HFFc6 (cell line): ENCODE data around the gene ZBTB21. TPM values are rescaled to one million over a fixed set of nuclear protein-coding genes. Genes with fewer than 3 reads are reported as not detected.

Experiments used
- DNase-seq: peaks from one replicate; pipeline ENCODE4 v3.0.0-alpha.2; 2018
- H3K27ac Mint-ChIP-seq: 2 replicates; pipeline ENCODE4 v1.8.0; 2020; ENCODE audit warnings: mild to moderate bottlenecking, mixed read lengths
- H3K27me3 Mint-ChIP-seq: 2 replicates; pipeline ENCODE4 v1.8.0; 2021; ENCODE audit warnings: mild to moderate bottlenecking, moderate library complexity, mixed read lengths; ENCODE audit not compliant: insufficient read depth
- H3K36me3 Mint-ChIP-seq: 2 replicates; pipeline ENCODE4 v1.8.0; 2021; ENCODE audit warnings: low read depth, mixed read lengths
- H3K4me1 Mint-ChIP-seq: 2 replicates; pipeline ENCODE4 v1.8.0; 2020; ENCODE audit warnings: low read depth, mixed read lengths
- H3K4me3 Mint-ChIP-seq: 2 replicates; pipeline ENCODE4 v1.8.0; 2020; ENCODE audit warnings: mild to moderate bottlenecking, moderate library complexity, mixed read lengths
- H3K9me3 Mint-ChIP-seq: 2 replicates; pipeline ENCODE4 v1.8.0; 2020; ENCODE audit warnings: mild to moderate bottlenecking, mixed read lengths
- CTCF ChIP-seq: fragments of 200-600 bp; sonication (generic); IDR thresholded peaks from 2 replicates; pipeline ENCODE4 v1.5.0; 2021; ENCODE audit warnings: antibody characterized with exemption, mild to moderate bottlenecking
- total RNA-seq, 6 experiments: library from RNA; stranded (reverse); fragmentation: NEBNext Ultra II Directional; extraction: Animal tissue kit (Norgen Biotek cat#: 25700); gene quantifications; 2 replicates in 1 of 6; 3 replicates in 5 of 6; pipeline ENCODE4 v1.2.3, GENCODE V29; 2021

ZBTB21 gene
- total RNA-seq, 6 experiments from 2014 or later, result 16.6 to 19.5 (median 18.9) TPM

GRCh38 chr21:42039470-42039901 lies 29.3 kb upstream of the ZBTB21 start:
- Mint-ChIP-seq H3K9me3 (peaks cover 4% of the 10 kb centered on the region; the same call in 1 of the 2 replicates), H3K27me3 (no peaks in the 10 kb centered on the region; the same call in 1 of the 2 replicates), H3K4me3 (peak overlapping the region; percentile 73; the same call in 1 of the 2 replicates)

GRCh38 chr21:42038826-42039425 lies 28.8 kb upstream of the ZBTB21 start:
- H3K4me3 Mint-ChIP-seq, result peak overlapping the region; percentile 15; the same call in 1 of the 2 replicates
- H3K27me3 Mint-ChIP-seq, result no peaks in the 10 kb centered on the region; the same call in 1 of the 2 replicates
- no peak for TF ChIP-seq CTCF
- peaks cover 4% of the 10 kb centered on the region; the same call in 1 of the 2 replicates for H3K9me3 Mint-ChIP-seq
- peak overlapping the region; percentile 100 for H3K27ac Mint-ChIP-seq
- peaks cover 42% of the 10 kb centered on the region for H3K4me1 Mint-ChIP-seq
- H3K36me3 Mint-ChIP-seq, result peaks cover 12% of the 10 kb centered on the region
- peak; percentile 10 for DNase-seq

More at GRCh38 chr21:42039470-42039901, 29.3 kb upstream of the ZBTB21 start:
- TF ChIP-seq CTCF, result no peak
- peaks cover 12% of the 10 kb centered on the region for H3K36me3 Mint-ChIP-seq
- peak overlapping the region; percentile 100 for H3K27ac Mint-ChIP-seq
- peak; percentile 27 for DNase-seq
- peaks cover 42% of the 10 kb centered on the region for H3K4me1 Mint-ChIP-seq

GRCh38 chr21:42038393-42038792 lies 28.2 kb upstream of the ZBTB21 start:
- no peak overlapping the region for H3K4me3 Mint-ChIP-seq
- no peak for DNase-seq
- no peak for TF ChIP-seq CTCF
- H3K27ac Mint-ChIP-seq, result peak overlapping the region; percentile 100
- peaks cover 12% of the 10 kb centered on the region for H3K36me3 Mint-ChIP-seq
- H3K9me3 Mint-ChIP-seq, result peaks cover 4% of the 10 kb centered on the region; the same call in 1 of the 2 replicates
- no peaks in the 10 kb centered on the region; the same call in 1 of the 2 replicates for H3K27me3 Mint-ChIP-seq
- peaks cover 42% of the 10 kb centered on the region for H3K4me1 Mint-ChIP-seq

GRCh38 chr21:42037943-42038342 lies 27.8 kb upstream of the ZBTB21 start:
- Mint-ChIP-seq H3K36me3 (peaks cover 12% of the 10 kb centered on the region), H3K4me3 (no peak overlapping the region), H3K4me1 (peaks cover 42% of the 10 kb centered on the region), H3K9me3 (peaks cover 4% of the 10 kb centered on the region; the same call in 1 of the 2 replicates), H3K27ac (peak overlapping the region; percentile 100; the same call in 1 of the 2 replicates), H3K27me3 (no peaks in the 10 kb centered on the region; the same call in 1 of the 2 replicates)
- TF ChIP-seq CTCF, result no peak
- DNase-seq, result no peak

GRCh38 chr21:42037516-42037915 lies 27.4 kb upstream of the ZBTB21 start:
- Mint-ChIP-seq H3K27me3 (no peaks in the 10 kb centered on the region; the same call in 1 of the 2 replicates), H3K9me3 (peaks cover 4% of the 10 kb centered on the region; the same call in 1 of the 2 replicates), H3K27ac (no peak overlapping the region)

More at GRCh38 chr21:42037516-42037915, 27.4 kb upstream of the ZBTB21 start:
- no peak for DNase-seq
- no peak overlapping the region for H3K4me3 Mint-ChIP-seq
- peaks cover 42% of the 10 kb centered on the region for H3K4me1 Mint-ChIP-seq
- TF ChIP-seq CTCF, result no peak
- peaks cover 12% of the 10 kb centered on the region for H3K36me3 Mint-ChIP-seq
